Measurements from ENCODE around the gene LHFPL3.

DNA sequence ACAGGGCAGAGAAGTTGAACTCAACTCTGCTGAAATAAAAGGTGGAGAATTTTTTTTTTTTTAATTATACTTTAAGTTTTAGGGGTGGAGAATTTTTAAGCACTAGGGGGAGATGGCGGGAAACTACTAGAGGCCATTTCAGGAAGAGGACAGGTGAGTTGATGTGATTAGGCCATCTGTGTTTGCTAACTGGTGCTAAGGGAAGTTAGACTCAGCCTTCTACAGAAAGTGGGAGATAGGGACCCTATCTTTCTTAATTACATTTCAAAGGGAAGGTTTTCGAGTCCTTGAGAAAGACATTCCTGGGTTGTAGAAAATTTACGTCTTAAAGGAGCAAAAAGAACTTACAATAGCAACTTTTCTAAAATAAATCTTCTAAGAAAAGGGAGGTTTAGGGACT lies 124.8 kb downstream of the LHFPL3 start:
- TF ChIP-seq CTCF (IDR thresholded peaks at IDR 0.05; ENCODE audit: low read depth, low read length) (no peak), MYC (IDR thresholded peaks at IDR 0.05; ENCODE audit: low read depth, low read length) (no peak), POLR2A (IDR thresholded peaks at IDR 0.05; ENCODE audit: extremely low read depth, insufficient read length) (no peak)
